ENCODE data around the gene RNF121. TPM values are rescaled to one million over a fixed set of nuclear protein-coding genes. Genes with fewer than 3 reads are reported as not detected.

The RNF121 gene
- total and polyA plus RNA-seq, 2 of the 8 experiments (the other 6 are each of a cell fraction or from before 2014, with no cell fraction given), result 39.7 to 51.6 TPM

DNA sequence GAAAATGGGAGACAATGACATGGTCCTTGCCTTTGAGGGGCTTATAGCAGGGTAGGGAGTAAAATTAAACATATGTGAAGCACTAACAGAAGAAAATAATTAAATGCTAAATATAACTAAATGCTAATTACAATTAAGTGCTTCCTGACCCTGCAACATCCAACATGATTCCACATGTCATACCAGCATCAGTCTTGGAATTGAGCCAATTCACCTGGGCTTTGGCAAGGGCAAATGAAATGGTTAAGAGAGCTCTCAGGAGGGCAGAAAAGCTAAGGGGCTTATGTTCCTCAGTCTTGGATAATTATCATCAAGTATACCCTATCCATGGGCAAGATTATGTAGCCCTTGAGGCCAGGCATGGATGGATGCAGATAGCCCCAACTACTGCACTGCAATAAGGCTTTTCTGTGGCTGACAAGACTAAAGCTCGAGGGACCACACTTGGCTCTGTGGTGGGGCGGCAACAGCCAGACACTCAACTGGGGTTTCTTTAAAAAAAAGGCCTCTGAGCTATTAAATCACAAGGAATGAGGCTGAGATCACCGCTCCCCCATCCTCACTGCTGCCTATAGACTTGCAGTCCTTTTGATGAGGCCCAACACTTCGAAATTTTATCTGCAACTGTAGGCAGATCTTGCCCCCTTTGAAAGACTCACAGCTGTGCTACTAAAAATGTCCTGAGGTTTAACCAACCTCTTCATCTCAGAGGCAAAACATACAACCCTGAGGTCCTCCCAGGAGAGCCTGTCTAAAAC is 108.9 kb downstream of the RNF121 start (continued):
- TF ChIP-seq HDAC2 (IDR thresholded peaks at IDR 0.05; ENCODE audit: borderline replicate concordance in 1 of 2, low read depth in 2 of 2, low read length in 2 of 2) (no peak), CREB1 (IDR thresholded peaks at IDR 0.05) (no peak), BRCA1 (IDR thresholded peaks at IDR 0.05; ENCODE audit: low read depth, low read length) (no peak), CTBP2 (IDR thresholded peaks at IDR 0.05; ENCODE audit: borderline replicate concordance, insufficient read depth, insufficient read length, low read length) (no peak), CEBPB (IDR thresholded peaks at IDR 0.05; ENCODE audit: low read depth, low read length) (no peak), KDM5A (IDR thresholded peaks at IDR 0.05; ENCODE audit: low read length) (no peak)

Measured in H1 (cell line).